HepG2 (cell line): Measurements from ENCODE around the gene CBLC. TPM values are rescaled to one million over a fixed set of nuclear protein-coding genes. Genes with fewer than 3 reads are reported as not detected.

Source experiments
- AGO2 ChIP-seq: fragments of 200-400 bp; formaldehyde crosslinking; optimal IDR thresholded peaks from 2 replicates; pipeline ENCODE3; 2017; ENCODE audit warnings: mild to moderate bottlenecking, low read depth, low read length, moderate library complexity
- ARNTL ChIP-seq: sonication (generic); formaldehyde crosslinking; IDR thresholded peaks from 2 replicates; pipeline ENCODE4 v1.4.0; 2020; ENCODE audit warnings: mild to moderate bottlenecking, missing genetic modification reagents
- CERS6 ChIP-seq: sonication (generic); formaldehyde crosslinking; IDR thresholded peaks from 2 replicates; pipeline ENCODE4 v1.5.0; 2020; ENCODE audit warnings: missing genetic modification reagents
- ELF3 ChIP-seq: IDR thresholded peaks from 2 replicates; pipeline ENCODE4 v1.6.1; 2016; ENCODE audit warnings: missing genetic modification reagents, missing compliant biosample characterization
- FOXJ3 ChIP-seq: sonication (generic); formaldehyde crosslinking; IDR thresholded peaks from 2 replicates; pipeline ENCODE4 v1.4.0; 2020; ENCODE audit warnings: missing genetic modification reagents, mild to moderate bottlenecking, borderline replicate concordance
- GZF1 ChIP-seq: sonication (generic); formaldehyde crosslinking; IDR thresholded peaks from 2 replicates; pipeline ENCODE4 v1.5.1; 2020; ENCODE audit warnings: mild to moderate bottlenecking, missing genetic modification reagents
- HOXA5 ChIP-seq: sonication (generic); formaldehyde crosslinking; IDR thresholded peaks from 2 replicates; pipeline ENCODE4 v1.4.0; 2020; ENCODE audit warnings: missing genetic modification reagents
- NFATC3 ChIP-seq: sonication (generic); formaldehyde crosslinking; IDR thresholded peaks from 2 replicates; pipeline ENCODE4 v1.5.1; 2020; ENCODE audit warnings: mild to moderate bottlenecking, missing genetic modification reagents
- REPIN1 ChIP-seq: sonication (generic); formaldehyde crosslinking; IDR thresholded peaks from 2 replicates; pipeline ENCODE4 v1.8.0; 2022; ENCODE audit warnings: missing genetic modification reagents, low read depth, mild to moderate bottlenecking, borderline replicate concordance
- ZBTB4 ChIP-seq: sonication (generic); formaldehyde crosslinking; IDR thresholded peaks from 2 replicates; pipeline ENCODE4 v1.4.0; 2020; ENCODE audit warnings: missing genetic modification reagents, mild to moderate bottlenecking, borderline replicate concordance
- ZNF101 ChIP-seq: sonication (generic); formaldehyde crosslinking; IDR thresholded peaks from 2 replicates; pipeline ENCODE4 v1.4.0; 2020; ENCODE audit warnings: mild to moderate bottlenecking, low read depth, missing genetic modification reagents, borderline replicate concordance
- ZNF143 ChIP-seq: sonication (generic); formaldehyde crosslinking; IDR thresholded peaks from 2 replicates; pipeline ENCODE4 v1.4.0; 2020; ENCODE audit warnings: missing genetic modification reagents
- ZNF503 ChIP-seq: sonication (generic); formaldehyde crosslinking; IDR thresholded peaks from 2 replicates; pipeline ENCODE4 v1.4.0; 2020; ENCODE audit warnings: missing genetic modification reagents
- ZNF562 ChIP-seq: sonication (generic); formaldehyde crosslinking; IDR thresholded peaks from 2 replicates; pipeline ENCODE4 v1.8.0; 2022; ENCODE audit warnings: missing genetic modification reagents, borderline replicate concordance
- ZNF646 ChIP-seq: sonication (generic); formaldehyde crosslinking; IDR thresholded peaks from 2 replicates; pipeline ENCODE4 v1.9.0; 2021; ENCODE audit warnings: mild to moderate bottlenecking, missing genetic modification reagents
- polyA plus RNA-seq, 8 experiments: library from polyadenylated mRNA; depleted of rRNA in 3 of 8; stranded (reverse) in 7 of 8; unstranded in 1 of 8; fragments of >200 nt; fragmentation: Illumina TruSeq in 4 of 8; extraction: Trizol in 4 of 8; gene quantifications; 2 replicates each; pipeline versions ENCODE4 v1.2.1 to v1.2.3, GENCODE V29; 2011 to 2016; ENCODE audit warnings: low read depth in 4 of 8, missing spikeins in 1 of 8, mixed read lengths in 1 of 8; ENCODE audit not compliant: insufficient read depth in 1 of 8
- total RNA-seq, 5 experiments: library from RNA; depleted of rRNA; stranded (reverse); fragments of >200 nt; fragmentation: Illumina TruSeq; extraction: Trizol; gene quantifications; 2 replicates each; pipeline ENCODE4 v1.2.3, GENCODE V29; 2016; ENCODE audit warnings: low read depth in 1 of 5

CBLC gene
- total and polyA plus RNA-seq, 2 of the 13 experiments (the other 11 are each of a cell fraction or from before 2014, with no cell fraction given) = 1.8 to 2.6 TPM

DNA sequence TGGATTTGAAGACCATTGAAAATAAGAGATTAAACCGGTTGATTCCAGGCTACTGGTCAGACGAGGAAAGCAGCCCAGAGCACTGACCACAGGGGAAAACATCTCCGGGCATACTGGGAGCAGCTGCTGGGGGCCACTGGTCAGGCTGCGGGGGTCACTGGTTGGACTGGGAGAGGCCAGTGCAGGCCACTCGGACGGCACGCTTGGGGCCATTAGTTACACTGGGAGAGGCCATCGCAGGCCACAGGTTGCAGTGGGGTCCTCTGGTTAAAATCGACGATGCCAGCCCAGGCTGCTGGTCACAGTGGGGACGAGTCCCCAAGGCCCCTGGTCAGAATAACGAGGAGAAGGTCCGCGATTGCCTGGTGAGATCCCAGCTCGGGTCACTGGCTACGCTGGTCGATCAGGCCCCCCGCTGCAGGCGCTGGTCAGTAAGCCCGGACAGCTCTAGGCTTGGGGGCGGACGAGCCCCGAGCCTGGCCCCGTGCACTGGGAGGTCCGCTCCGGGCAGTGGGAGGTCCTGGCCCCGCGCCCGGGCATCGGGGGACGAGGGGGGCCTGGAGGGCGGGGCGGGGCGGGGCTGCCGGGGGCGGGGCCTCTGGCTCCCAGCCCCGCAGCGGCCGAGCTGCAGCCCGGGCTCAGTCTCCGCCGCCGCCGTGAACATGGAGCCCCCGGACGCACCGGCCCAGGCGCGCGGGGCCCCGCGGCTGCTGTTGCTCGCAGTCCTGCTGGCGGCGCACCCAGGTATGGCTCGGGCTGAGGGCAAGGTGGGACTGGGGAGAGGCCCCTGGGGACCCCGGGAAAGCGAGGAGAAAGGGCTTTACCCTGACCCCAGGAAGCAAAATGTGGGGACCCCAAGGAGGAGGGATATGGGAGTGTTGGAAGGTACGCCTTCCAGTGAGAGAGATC, 31.0 kb downstream of the CBLC start, which contains the start of gene BCAM (continued):
- TF ChIP-seq ZNF646 (CRISPR knock-in tag) (no peak), ZNF143 (no peak), NFATC3 (CRISPR knock-in tag) (0 out of 2 replicates have a peak, but pooled peaks have one; percentile 39), ZBTB4 (no peak), REPIN1 (CRISPR knock-in tag) (no peak), CERS6 (no peak), ZNF562 (CRISPR knock-in tag) (no peak), ZNF503 (CRISPR knock-in tag) (0 out of 2 replicates have a peak, but pooled peaks have one; percentile 29), FOXJ3 (CRISPR knock-in tag) (no peak), AGO2 (peak; percentile 39), GZF1 (CRISPR knock-in tag) (no peak), HOXA5 (CRISPR knock-in tag) (0 out of 2 replicates have a peak, but pooled peaks have one; percentile 12), ZNF101 (no peak), ARNTL (CRISPR knock-in tag) (no peak), ELF3 (no peak)
